Adipocyte (in vitro differentiated cells): ENCODE results near the gene AANAT.
"Not testable (repeated sequence)": the region's sequence is repeated elsewhere in the genome, so short reads cannot be mapped to it uniquely, and the experiment has no call there.

Source experiments
- DNase-seq: peaks from one replicate; pipeline ENCODE4 v3.0.0-alpha.2; 2015; ENCODE audit warnings: low read depth
- H3K27me3 ChIP-seq: replicated peaks from 2 replicates; pipeline ENCODE4 v1.7.0; 2013; ENCODE audit warnings: mild to moderate bottlenecking, low read length, moderate library complexity; ENCODE audit not compliant: control insufficient read depth, insufficient read depth
- H3K36me3 ChIP-seq: 2 replicates; pipeline ENCODE4 v1.7.0; 2013; ENCODE audit warnings: low read length, mild to moderate bottlenecking, moderate library complexity; ENCODE audit not compliant: control insufficient read depth, insufficient read depth, severe bottlenecking
- H3K4me1 ChIP-seq: 2 replicates; pipeline ENCODE4 v1.7.0; 2013; ENCODE audit warnings: mild to moderate bottlenecking, low read length, moderate library complexity; ENCODE audit not compliant: control insufficient read depth, insufficient read depth
- H3K4me3 ChIP-seq: 2 replicates; pipeline ENCODE4 v1.7.0; 2013; ENCODE audit warnings: mild to moderate bottlenecking, low read length, moderate library complexity
- H3K9ac ChIP-seq: 2 replicates; pipeline ENCODE4 v1.7.0; 2013; ENCODE audit warnings: mild to moderate bottlenecking, low read length, moderate library complexity
- H3K9me3 ChIP-seq: 2 replicates; pipeline ENCODE4 v1.7.0; 2013; ENCODE audit warnings: mild to moderate bottlenecking, low read length, moderate library complexity; ENCODE audit not compliant: control insufficient read depth

AANAT gene

DNA sequence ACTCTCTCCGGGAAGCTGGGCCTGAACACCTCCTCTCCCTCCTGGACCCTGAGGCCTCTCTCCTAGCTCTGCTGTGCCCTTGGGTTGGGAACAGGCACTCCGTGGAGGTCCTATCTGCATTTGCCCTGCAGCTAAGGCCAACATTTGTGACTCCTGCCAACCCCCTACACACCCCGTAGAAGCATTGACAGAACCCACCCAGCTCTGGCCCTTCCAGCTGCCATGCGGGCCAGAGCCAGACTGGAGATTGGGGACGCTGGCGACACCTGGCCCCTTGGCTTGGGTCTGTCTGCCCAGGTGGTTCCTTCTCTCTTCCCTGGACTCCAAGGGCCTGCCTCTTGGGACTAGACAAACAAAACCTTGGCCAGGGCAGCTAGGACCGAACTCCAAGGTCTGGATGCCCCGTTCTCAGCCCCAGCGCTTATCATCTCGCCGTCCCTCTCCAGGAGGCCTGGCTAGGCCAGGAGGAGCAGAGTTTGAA lies 34.5 kb downstream of the AANAT start:
- DNase-seq, result no peak
- Histone ChIP-seq H3K27me3 (peaks cover 10% of the 10 kb centered on the region), H3K9me3 (no peaks in the 10 kb centered on the region), H3K9ac (peak overlapping the region; percentile 74), H3K4me3 (peak overlapping the region; percentile 75), H3K36me3 (no peaks in the 10 kb centered on the region), H3K4me1 (peaks cover 4% of the 10 kb centered on the region)

DNA sequence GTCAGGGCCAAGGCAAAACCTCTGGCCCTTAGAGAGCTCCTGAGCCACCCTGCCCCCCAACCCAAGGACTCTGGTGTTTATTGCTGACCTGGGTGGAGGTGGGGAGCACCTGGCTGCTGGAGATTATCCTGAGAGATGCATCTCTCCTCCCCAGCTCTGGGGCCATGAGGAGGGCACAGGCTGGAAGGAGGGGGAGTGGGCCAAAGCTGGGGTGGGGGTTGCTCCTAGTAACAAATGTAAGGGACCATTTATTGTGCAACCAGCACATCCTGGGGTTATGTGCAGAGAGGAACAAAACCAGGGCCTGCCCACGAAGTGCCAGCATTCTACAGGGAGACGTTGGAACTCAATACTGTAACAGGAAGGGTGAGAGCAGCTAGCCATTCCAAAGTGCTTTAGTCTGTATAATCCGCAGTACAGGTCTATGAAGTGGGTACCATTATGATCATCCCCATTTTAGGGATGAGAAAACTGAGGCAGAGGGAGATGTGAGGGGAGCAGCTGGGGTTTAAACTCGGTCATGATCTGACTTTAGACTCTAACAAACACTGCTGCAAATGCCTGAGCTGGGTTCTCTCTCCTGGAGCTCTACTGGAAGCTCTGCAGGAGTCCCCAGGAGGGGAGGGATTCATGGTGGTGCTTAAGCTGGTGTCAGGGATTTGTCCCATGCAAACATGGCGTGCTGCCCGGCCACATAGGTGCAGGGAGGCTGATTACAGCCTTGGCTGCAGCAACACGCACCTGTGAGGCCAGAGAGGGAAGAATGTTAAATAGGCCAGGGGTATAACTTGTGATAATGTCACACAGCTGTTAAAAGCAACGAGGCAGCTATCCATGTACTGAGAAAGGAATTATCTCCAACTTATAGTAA lies 35.2 kb downstream of the AANAT start:
- no peak for DNase-seq
- H3K36me3 ChIP-seq, result no peaks in the 10 kb centered on the region
- H3K4me1 ChIP-seq, result peaks cover 4% of the 10 kb centered on the region
- no peak overlapping the region for H3K4me3 ChIP-seq
- H3K27me3 ChIP-seq, result peaks cover 13% of the 10 kb centered on the region
- H3K9ac ChIP-seq, result no peak overlapping the region
- no peaks in the 10 kb centered on the region for H3K9me3 ChIP-seq

DNA sequence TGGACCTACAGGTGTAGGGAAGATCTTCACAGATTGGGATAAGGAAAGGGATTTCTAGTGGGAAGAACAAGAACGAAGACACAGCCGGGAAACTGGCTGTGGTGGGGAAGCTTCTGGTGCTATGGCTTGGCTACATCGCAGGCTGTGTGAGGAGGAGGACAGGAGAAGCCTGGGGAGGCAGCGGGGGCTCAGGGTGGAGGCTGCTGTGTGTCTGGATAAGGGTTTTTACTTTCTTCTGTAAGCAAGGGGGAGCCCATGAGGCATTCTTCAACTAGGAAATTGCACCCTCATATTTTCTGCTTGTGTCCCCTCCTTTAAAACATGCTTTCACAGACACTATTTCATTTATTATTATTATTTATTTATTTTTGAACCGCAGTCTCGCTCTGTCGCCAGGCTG lies 36.7 kb downstream of the AANAT start:
- no peak overlapping the region for H3K9ac ChIP-seq
- DNase-seq, result no peak

GRCh38 chr17:76506408-76507345 lies 39.3 kb downstream of the AANAT start:
- no peak overlapping the region for H3K4me3 ChIP-seq
- DNase-seq, result peak; percentile 84
- H3K36me3 ChIP-seq, result no peaks in the 10 kb centered on the region
- no peak overlapping the region for H3K9ac ChIP-seq
- peaks cover 13% of the 10 kb centered on the region for H3K27me3 ChIP-seq
- no peaks in the 10 kb centered on the region for H3K9me3 ChIP-seq
- peaks cover 16% of the 10 kb centered on the region for H3K4me1 ChIP-seq

More for the DNA sequence above, 36.7 kb downstream of the AANAT start:
- Histone ChIP-seq H3K27me3 (peaks cover 13% of the 10 kb centered on the region), H3K4me3 (no peak overlapping the region), H3K36me3 (no peaks in the 10 kb centered on the region), H3K4me1 (no peaks in the 10 kb centered on the region), H3K9me3 (no peaks in the 10 kb centered on the region)

- H3K9ac ChIP-seq, H3K9me3 ChIP-seq, H3K36me3 ChIP-seq, H3K4me3 ChIP-seq, DNase-seq, H3K27me3 ChIP-seq: not testable (repeated sequence)
- H3K4me1 ChIP-seq, result peaks cover 21% of the 10 kb centered on the region
Observed at GRCh38 chr17:76508472-76509063, 41.2 kb downstream of the AANAT start.

GRCh38 chr17:76510831-76511244 lies 43.4 kb downstream of the AANAT start:
- DNase-seq, result no peak

GRCh38 chr17:76511668-76512365 lies 44.4 kb downstream of the AANAT start:
- Histone ChIP-seq H3K27me3 (peaks cover 4% of the 10 kb centered on the region), H3K9ac (no peak overlapping the region), H3K4me3 (no peak overlapping the region), H3K9me3 (no peaks in the 10 kb centered on the region), H3K4me1 (peaks cover 25% of the 10 kb centered on the region), H3K36me3 (no peaks in the 10 kb centered on the region)
- no peak for DNase-seq

More at GRCh38 chr17:76510831-76511244, 43.4 kb downstream of the AANAT start:
- Histone ChIP-seq H3K36me3 (no peaks in the 10 kb centered on the region), H3K27me3 (peaks cover 7% of the 10 kb centered on the region), H3K4me1 (peaks cover 24% of the 10 kb centered on the region), H3K4me3 (no peak overlapping the region), H3K9me3 (no peaks in the 10 kb centered on the region), H3K9ac (no peak overlapping the region)

GRCh38 chr17:76512366-76513305 lies 45.2 kb downstream of the AANAT start:
- Histone ChIP-seq H3K9me3 (no peaks in the 10 kb centered on the region), H3K9ac (no peak overlapping the region), H3K4me3 (no peak overlapping the region), H3K4me1 (peaks cover 25% of the 10 kb centered on the region), H3K36me3 (no peaks in the 10 kb centered on the region), H3K27me3 (no peaks in the 10 kb centered on the region)
- DNase-seq, result no peak

- H3K9ac ChIP-seq, result no peak overlapping the region
- H3K9me3 ChIP-seq, result no peaks in the 10 kb centered on the region
- no peak for DNase-seq
- no peak overlapping the region for H3K4me3 ChIP-seq
- peaks cover 25% of the 10 kb centered on the region for H3K4me1 ChIP-seq
- H3K27me3 ChIP-seq, result no peaks in the 10 kb centered on the region
- H3K36me3 ChIP-seq, result no peaks in the 10 kb centered on the region
Observed at GRCh38 chr17:76513306-76513692, 45.9 kb downstream of the AANAT start.

- H3K27me3 ChIP-seq, result not testable (repeated sequence)
Observed at GRCh38 chr17:76514355-76514754, 47.0 kb downstream of the AANAT start.

More at GRCh38 chr17:76514355-76514754, 47.0 kb downstream of the AANAT start:
- DNase-seq, H3K36me3 ChIP-seq, H3K9me3 ChIP-seq, H3K9ac ChIP-seq, H3K4me3 ChIP-seq: not testable (repeated sequence)
- peaks cover 25% of the 10 kb centered on the region for H3K4me1 ChIP-seq
